ENCODE results near the gene SEC11A.

SEC11A gene

GRCh38 chr15:84681831-84682230, 34.1 kb downstream of the SEC11A start:
- no peak for TF ChIP-seq CTCF (IDR thresholded peaks at IDR 0.05; ENCODE audit: borderline replicate concordance, insufficient read depth, low read depth, low read length)
- no peak overlapping the region for H3K4me3 ChIP-seq (ENCODE audit: low read depth, low read length)

- no peak for TF ChIP-seq CTCF (IDR thresholded peaks at IDR 0.05; ENCODE audit: borderline replicate concordance, insufficient read depth, low read depth, low read length)
- no peak overlapping the region for H3K4me3 ChIP-seq (ENCODE audit: low read depth, low read length)
Observed at GRCh38 chr15:84671211-84671610, 44.7 kb downstream of the SEC11A start.

GRCh38 chr15:84669726-84670125, 46.2 kb downstream of the SEC11A start:
- no peak overlapping the region for H3K4me3 ChIP-seq (ENCODE audit: low read depth, low read length)
- TF ChIP-seq CTCF (IDR thresholded peaks at IDR 0.05; ENCODE audit: borderline replicate concordance, insufficient read depth, low read depth, low read length): no peak

GRCh38 chr15:84668221-84668982, 47.5 kb downstream of the SEC11A start:
- TF ChIP-seq CTCF (IDR thresholded peaks at IDR 0.05; ENCODE audit: borderline replicate concordance, insufficient read depth, low read depth, low read length): no peak
- no peak overlapping the region for H3K4me3 ChIP-seq (ENCODE audit: low read depth, low read length)

GRCh38 chr15:84666373-84666772, 49.6 kb downstream of the SEC11A start:
- no peak for TF ChIP-seq CTCF (IDR thresholded peaks at IDR 0.05; ENCODE audit: borderline replicate concordance, insufficient read depth, low read depth, low read length)
- no peak overlapping the region for H3K4me3 ChIP-seq (ENCODE audit: low read depth, low read length)

- TF ChIP-seq CTCF (IDR thresholded peaks at IDR 0.05; ENCODE audit: borderline replicate concordance, insufficient read depth, low read depth, low read length): no peak
- H3K4me3 ChIP-seq (ENCODE audit: low read depth, low read length): no peak overlapping the region
Observed at GRCh38 chr15:84661001-84661400, 54.9 kb downstream of the SEC11A start.
